SK-N-SH (cell line): ENCODE data around the gene KLF3.

Experiments
- GABPA ChIP-seq: IDR thresholded peaks from 2 replicates; pipeline ENCODE4 v1.4.0; 2012; ENCODE audit warnings: low read depth, mild to moderate bottlenecking
- NRF1 ChIP-seq: IDR thresholded peaks from 2 replicates; pipeline ENCODE4 v1.6.1; 2012; ENCODE audit warnings: low read depth, mild to moderate bottlenecking, low read length
- YY1 ChIP-seq: IDR thresholded peaks from 2 replicates; pipeline ENCODE4 v1.4.0; 2012; ENCODE audit warnings: low read depth, mild to moderate bottlenecking
- TF ChIP-seq, protein P1 (sequence below): IDR thresholded peaks from 2 replicates; pipeline ENCODE4 v1.4.0; 2012; ENCODE audit warnings: low read depth

DNA sequence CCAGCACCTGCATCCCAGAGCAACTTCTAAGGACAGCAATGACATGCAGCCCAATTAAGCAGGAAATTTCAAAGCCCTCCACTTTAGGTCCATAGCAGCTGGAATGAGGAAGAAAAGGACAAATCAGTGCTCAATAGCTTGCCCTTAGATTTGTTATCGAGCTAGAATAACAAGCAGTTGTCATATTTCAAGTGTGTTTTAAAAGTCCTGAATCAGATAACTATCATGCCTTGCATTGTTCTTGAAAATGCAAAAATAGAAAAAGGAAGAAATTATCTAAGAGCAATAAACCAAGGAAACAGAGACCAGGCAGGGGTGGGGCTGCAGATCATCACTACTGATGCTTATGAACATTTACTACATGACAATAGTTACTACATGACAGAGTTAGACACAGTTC is 43.9 kb upstream of the KLF3 start:
- TF ChIP-seq GABPA (no peak), YY1 (no peak), NRF1 (no peak)
- TF ChIP-seq, protein P1, sequence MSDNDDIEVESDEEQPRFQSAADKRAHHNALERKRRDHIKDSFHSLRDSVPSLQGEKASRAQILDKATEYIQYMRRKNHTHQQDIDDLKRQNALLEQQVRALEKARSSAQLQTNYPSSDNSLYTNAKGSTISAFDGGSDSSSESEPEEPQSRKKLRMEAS, result no peak
